ENCODE data around the gene GRK1.

- no peak for TF ChIP-seq SUZ12 (IDR thresholded peaks at IDR 0.05; ENCODE audit: extremely low read depth, insufficient read depth, insufficient read length)
- no peak for TF ChIP-seq ZNF274 (IDR thresholded peaks at IDR 0.05; ENCODE audit: low read depth, low read length)
- TF ChIP-seq YY1 (IDR thresholded peaks at IDR 0.05; ENCODE audit: insufficient read depth, insufficient read length), result no peak
Measured at GRCh38 chr13:113763961-113764792, 97.2 kb downstream of the GRK1 start.
